Posterior vena cava (tissue), 2 donors: Measurements from ENCODE around the gene DNAH6. TPM values are rescaled to one million over a fixed set of nuclear protein-coding genes. Genes with fewer than 3 reads are reported as not detected.

Experiments
- total RNA-seq, 2 donors: library from RNA; stranded (reverse); fragmentation: NEBNext Ultra II Directional; extraction: Animal tissue kit (Norgen Biotek cat#: 25700); gene quantifications; one replicate each; pipeline ENCODE4 v1.2.1, GENCODE V29; 2021
- donor health status: DM: yes; HTN: yes; CAD: no.
- donor health status: DM: yes; HTN: yes; CAD: no.

DNAH6 gene
- total RNA-seq, 2 donors from 2014 or later: 0.24 to 0.46 TPM

Other genes starting within 250 kb of the DNAH6 start
- 10 to 100 TPM; 45.4 to 49.6 TPM for gene SUCLG1, start 57.2 kb upstream of the DNAH6 start, total RNA-seq